Limb (tissue), 2 donors: ENCODE measurements around the gene ZNF892.

Source experiments
- DNase-seq, 2 donors: peaks; one replicate each; pipeline ENCODE4 v3.0.0-alpha.2; 2016; ENCODE audit errors: extremely low spot score in 2 of 2

The ZNF892 gene

GRCh38 chr2:95207111-95207961 lies at the start of gene ZNF892:
Gene ZNF892 (plus strand): TSS chr2:95207521. CDS start chr2:95207816, 295 bp downstream.
- DNase-seq, result peak; percentile 90 to 94

GRCh38 chr2:95158441-95158840 lies 48.9 kb upstream of the ZNF892 start:
- DNase-seq, result peak in 1 of 2 donors; percentile 32

GRCh38 chr2:95158891-95159619 lies 48.3 kb upstream of the ZNF892 start:
- DNase-seq, result peak; percentile 13 to 73

DNA sequence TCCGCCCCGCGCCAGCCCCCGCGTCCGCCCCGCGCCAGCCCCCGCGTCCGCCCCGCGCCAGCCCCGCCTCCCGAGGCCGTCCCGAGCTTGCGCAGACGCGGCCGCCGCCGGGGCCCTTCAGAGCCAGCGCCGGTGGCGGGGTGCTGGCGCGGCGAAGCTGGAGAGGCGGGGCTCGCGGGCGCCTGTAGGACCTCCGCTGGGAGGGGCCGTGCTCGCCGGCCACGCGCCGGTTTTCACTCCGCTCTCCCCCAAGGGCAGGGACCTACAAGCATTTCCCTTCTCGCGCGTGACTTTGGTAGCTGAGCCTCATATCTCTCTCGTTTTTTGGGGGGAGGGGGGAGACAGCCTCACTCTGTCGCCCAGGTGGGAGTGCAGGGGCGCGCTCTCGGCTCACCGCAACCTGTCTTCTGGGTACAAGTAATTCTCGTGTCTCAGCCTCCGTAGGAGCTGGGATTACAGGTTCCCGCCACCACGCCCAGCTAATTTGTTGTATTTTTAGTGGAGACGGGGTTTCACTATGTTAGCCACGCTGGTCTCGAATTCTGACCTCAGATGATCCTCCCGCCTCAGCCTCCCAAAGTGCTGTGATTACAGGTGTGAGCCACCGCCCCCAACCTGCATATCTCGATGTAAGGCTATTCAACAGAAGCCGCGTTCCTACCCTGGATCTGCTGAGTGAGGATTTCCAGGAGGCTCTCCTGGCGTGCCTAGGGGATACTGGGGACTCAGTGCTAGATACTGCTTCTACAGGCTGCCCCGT lies 47.5 kb upstream of the ZNF892 start, which contains the start of gene ZNF514:
TSS of gene ZNF514 (minus strand) at position 159 of the 760 bp plus-strand sequence. CDS start 6,595 bp downstream, outside the sequence.
- DNase-seq, result peak; percentile 61 to 77

DNA sequence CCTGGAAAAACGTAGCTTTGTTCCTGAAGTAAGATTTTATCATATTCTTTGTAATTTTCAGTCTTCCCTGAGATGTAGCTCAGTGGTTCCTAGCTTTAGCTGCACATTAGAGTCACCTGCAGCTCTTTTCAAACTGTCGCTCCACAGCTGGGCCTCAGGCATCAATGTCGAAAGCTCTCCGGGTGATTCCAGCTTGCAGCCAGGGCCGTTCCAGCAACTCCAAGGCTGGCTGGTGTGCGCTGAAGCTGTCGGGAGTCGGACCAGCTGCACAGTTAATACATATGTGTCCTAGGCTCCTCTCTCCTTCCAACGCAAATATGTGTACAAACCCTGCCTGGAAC lies 42.3 kb upstream of the ZNF892 start:
- DNase-seq, result no peak

DNA sequence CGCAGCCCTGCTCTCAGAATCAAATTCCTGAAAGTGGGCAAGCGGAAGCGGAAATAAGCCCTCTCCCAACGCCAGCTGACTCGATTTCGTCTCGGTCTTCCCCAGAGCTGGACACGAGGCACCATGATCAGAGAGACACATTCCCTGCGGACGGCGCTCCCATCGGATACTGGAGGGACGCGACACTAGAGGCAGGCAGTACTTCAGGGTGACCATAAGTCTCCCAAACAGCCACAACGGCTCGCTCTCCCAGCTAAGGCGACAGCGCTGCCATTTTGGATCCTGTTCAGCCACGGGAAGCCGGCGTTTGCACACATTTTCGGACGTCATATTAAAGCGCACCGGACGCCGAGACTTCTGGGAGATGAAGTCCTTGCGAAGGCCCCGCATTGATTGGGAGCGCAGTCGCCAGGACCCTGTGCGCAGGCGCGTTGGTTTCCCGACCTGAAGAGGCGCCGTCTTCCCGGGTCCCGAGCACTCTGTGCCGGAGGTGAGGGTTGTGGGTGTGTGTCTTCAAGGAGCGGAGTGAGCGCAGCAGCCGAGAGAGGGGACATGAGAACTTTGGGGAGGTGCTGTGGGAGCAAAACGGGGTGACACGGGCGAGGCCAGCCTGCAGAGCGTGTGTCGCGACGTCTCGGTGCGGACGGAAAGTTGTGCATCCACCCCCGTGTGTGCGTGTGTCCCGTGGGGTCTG lies 41.8 kb upstream of the ZNF892 start, which contains the start of gene ZNF2:
TSS of gene ZNF2 (plus strand) at position 439 of the 694 bp plus-strand sequence. CDS start 10,418 bp downstream, outside the sequence.
- peak; percentile 97 to 98 for DNase-seq

DNA sequence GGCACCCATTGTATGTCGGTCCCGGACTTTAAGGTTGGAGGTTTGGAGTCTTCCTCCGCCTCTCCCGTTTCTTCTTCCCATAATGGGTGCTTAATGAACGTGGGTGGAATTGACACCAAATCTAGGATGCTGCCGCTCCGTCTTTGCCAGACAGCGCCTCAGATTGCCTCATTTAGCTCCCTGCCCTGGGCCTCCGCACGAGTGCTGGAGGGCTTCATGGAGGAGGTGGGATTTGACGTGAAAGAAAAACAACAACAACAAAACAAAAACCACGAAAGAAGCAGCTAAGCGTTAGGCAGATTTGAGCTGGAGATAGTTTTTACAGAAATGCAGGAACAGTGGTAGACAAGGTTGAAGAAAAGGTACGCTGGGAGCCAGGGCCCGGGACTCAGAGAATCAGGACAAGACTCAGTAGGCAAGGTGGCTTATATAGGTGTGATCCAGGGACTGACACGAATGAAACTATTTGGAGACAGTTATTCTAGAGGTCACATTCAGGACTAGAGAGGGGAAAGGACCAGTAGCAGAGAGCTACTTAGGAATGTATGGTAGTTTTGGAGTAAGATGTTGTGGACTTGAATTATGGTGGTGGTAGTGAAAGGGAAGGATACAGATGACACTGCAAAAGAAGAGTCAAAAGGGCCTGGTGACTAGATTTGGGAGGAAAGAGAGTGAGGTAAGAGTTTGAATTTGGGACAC lies 41.1 kb upstream of the ZNF892 start:
- no peak for DNase-seq

DNA sequence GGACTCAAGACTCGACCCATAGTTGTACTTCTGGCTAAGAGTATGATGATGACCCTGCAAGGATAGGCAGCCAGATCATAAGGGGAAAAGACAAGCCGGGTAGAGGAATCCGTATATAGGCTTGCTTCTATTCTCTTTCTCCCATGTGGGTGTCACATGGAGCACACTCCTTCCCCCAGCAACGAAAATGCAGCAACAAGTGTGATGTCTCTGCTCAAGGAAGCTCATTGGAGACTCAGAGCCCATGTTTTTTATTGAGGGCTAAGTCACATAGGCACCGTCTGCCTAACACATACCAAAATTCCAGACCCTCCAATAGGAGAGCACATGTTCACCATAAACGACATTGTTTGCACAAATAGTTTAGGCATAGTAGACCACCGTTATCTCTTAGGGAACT lies 35.4 kb upstream of the ZNF892 start:
- DNase-seq, result no peak

DNA sequence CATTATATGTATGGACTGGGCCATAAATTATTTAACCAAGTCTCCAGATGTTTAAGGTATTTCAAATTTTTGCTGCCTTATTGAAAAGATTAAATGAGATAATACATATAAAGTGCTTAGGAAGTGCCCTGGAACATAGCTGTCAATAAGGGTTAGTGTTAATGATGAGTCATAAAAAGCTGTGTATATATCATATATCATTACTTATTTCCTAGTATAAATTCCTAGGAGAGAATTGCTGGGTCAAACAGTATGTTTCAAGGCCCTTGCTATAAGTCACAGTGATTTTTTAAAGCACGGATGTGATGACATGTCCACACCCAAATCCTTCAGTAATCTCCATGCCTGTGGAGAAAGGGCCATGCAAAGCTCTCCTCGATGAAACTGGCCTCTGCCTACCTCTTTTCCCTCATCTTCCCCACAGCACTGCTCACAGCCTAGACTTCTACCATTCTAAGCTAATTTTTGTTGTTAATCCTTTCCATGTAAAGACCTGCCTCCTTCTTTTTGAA lies 33.2 kb upstream of the ZNF892 start:
- DNase-seq, result no peak

- DNase-seq, result no peak
Measured at GRCh38 chr2:95179451-95179850, 27.9 kb upstream of the ZNF892 start.

DNA sequence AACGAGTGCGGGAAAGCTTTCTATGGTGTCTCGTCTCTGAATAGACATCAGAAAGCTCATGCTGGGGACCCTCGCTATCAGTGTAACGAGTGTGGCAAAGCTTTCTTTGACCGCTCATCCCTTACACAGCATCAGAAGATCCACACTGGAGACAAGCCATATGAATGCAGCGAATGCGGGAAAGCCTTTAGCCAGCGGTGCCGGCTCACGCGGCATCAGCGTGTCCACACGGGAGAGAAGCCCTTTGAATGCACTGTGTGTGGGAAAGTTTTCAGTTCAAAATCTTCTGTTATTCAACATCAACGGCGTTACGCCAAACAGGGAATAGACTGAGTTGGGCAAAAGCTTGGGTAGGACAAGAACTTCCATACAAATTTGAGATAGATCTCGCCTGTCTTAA lies 25.5 kb upstream of the ZNF892 start:
- DNase-seq, result no peak

DNA sequence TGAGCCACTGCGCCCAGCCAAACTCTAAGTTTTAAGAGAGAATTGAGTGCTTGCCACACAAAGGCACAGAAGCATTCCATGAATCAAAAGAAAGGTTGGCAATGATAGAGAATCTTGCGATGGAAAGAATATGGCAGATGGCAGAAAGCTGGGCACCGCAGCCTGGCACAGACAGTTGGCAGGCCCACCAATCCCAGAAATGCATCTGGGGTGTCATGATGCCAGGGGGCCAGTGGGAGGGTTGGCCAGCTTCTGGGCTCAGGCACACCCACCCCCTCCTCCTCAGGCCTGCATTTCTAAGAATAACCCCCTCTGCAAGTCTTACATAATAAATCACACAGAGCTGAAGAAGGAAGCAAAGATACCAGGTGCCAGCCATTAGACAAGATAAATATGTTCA lies 22.1 kb upstream of the ZNF892 start:
- no peak for DNase-seq

DNA sequence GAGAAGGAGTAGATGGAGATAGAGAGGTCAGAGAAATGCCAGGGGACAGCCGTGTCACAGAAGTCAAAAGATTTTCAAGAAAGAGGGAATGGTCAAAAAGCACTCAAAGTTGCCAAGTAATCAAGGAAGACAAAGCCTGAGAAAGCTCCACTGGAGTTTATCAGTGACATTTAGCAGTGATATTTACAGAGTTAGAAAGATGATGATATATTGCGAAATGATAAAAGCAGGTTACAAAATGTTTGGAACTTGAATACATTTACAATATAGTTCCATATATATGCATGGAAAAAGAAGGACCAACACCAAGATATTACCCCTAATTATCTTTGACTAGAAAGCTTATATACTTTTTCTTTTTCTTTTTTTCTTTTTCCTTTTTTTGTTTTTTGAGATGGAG lies 21.3 kb upstream of the ZNF892 start:
- no peak for DNase-seq

DNA sequence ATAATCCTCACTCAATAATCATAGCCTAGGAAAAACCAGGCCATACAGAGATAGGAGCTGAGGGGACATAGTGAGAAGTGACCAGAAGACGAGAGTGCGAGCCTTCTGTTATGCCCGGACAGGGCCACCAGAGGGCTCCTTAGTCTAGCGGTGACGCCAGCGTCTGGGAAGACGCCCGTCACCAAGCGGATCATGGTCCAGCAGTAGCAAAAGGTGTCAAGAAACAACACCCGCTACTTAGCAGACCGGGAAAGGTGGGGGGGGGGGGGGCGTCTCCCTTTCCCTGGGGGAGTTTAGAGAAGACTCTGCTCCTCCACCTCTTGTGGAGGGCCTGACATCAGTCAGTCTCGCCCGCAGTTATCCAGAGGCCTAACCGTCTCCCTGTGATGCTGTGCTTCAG lies 14.4 kb upstream of the ZNF892 start:
- DNase-seq, result peak in 1 of 2 donors; percentile 50

DNA sequence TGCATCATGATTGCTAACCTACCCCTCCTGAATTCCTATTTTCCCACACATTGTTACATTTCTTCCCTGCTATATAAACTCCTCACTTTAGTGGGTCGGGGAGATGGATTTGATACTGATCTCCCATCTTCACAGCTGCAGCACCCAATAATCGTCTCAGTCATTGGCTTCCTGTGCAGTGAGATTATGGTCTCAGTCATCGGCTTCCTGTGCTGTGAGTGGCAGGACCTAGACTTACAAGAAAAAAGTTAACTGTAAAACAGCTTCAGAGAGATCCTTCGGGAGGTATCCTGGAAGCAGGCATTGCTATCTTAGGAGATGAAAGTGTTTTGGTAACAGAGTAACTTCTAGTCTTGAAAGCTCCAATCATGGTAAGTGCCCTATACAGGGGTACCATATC lies 3.4 kb upstream of the ZNF892 start:
- no peak for DNase-seq

DNA sequence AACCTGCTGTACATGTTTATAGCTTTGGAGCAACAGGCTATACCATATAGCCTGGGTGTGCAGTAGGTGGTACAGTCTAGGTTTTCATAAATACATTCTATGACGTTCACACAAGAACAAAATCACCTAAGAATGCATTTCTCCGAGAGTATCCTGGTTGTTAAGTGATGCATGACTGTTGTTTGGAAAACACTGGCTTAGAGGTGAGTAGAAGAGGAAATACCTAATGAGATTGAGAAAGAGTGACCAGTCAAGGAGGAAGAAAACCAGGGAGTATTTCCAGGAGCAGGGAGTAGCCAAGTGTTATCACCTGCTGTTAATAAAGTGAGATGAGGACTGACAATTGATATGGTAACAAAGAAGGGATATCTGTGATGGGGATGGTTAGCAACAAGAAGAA lies 2.9 kb upstream of the ZNF892 start:
- no peak for DNase-seq

GRCh38 chr2:95206096-95206495 lies 1.2 kb upstream of the ZNF892 start:
- no peak for DNase-seq

DNA sequence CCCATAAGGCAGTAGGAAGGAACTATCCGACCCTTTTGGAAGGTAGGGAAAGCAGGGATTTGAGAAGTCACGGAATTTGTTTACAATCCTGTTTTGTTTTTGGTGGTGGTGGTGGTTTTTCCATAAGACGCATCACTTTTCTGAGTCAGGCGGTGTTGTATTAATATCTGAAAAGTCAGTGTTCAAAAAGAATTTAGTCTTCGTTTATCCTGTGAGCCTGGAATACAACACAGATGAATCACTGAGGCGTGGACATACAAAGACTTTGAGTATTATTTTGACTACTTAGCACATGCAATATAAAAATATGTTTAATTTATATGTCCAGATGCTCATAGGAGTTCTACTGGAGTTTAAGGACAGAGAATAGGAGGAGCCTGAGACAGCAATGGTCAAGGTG lies 785 bp downstream of the ZNF892 start:
- no peak for DNase-seq

GRCh38 chr2:95215018-95215612 lies 7.8 kb downstream of the ZNF892 start:
- no peak for DNase-seq

DNA sequence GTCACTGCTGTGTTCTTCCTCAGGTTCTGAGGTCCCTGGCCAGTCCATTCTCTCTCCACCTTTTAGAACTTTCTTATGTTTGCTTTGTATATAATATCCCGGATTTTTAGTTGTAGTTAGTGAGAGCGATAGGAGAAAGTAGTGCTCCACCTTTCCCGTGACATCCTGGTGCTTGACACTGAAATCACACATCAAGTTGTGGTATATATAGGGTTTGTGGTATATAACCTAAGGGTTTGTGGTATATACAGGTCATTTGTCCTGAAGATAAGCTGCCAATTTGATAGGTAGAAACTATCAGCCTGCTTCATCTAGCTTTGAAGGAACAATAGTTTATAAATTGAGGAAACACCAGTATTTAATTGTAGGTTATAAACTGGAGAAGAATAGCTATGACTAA lies 13.1 kb downstream of the ZNF892 start:
- no peak for DNase-seq
